ENCODE data around the gene PWP2. TPM values are rescaled to one million over a fixed set of nuclear protein-coding genes. Genes with fewer than 3 reads are reported as not detected.
"Not testable (repeated sequence)": the region's sequence is repeated elsewhere in the genome, so short reads cannot be mapped to it uniquely, and the experiment has no call there.

PWP2 gene
- total RNA-seq, result 10 to 100 TPM; 10.7 to 14.9 TPM

DNA sequence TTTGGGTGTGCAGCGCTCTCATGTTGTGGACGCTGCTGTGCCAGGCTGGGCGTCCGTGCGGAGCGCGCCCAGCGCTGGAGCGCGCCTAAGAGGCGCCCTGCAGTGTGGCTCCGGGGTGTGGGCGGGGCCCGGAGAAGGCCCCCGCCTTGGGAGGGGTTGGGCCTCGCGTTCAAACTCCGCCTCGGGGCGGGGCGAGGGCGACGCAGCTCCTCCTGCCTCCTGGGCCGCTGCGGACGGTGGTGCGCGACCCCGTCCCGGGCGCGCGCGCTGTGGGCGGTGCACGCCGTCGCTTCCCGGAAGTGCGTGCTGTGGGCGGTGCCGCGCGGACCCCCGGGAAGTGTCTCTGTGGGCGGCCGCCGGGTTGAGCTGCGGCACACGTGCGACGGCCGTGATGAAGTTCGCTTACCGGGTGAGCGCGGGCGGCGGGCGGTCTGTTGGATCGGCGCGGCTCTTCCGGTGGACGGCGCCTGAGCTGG is at the start of gene PWP2:
TSS of gene PWP2 (plus strand) at position 374 of the 476 bp plus-strand sequence. CDS start at position 392, 18 bp downstream.
- peak; percentile 3 for DNase-seq (ENCODE audit: low spot score)
- H3K27ac ChIP-seq; H3K4me1 ChIP-seq (replicated peaks); H3K9me3 ChIP-seq; H3K36me3 ChIP-seq; H3K27me3 ChIP-seq (replicated peaks; ENCODE audit: insufficient read depth); intact Hi-C loops (cut with DNase I): not testable (repeated sequence)
- peak within 1 kb of the TSS; percentile 32 to 35 for H3K4me3 ChIP-seq
- no CpG with 5 or more reads among the region's 66 CpGs for WGBS

- Histone ChIP-seq H3K4me3 (no peak overlapping the region), H3K27me3 (replicated peaks; ENCODE audit: insufficient read depth) (no peaks in the 10 kb centered on the region), H3K27ac (no peak overlapping the region), H3K4me1 (replicated peaks) (no peaks in the 10 kb centered on the region), H3K9me3 (no peaks in the 10 kb centered on the region), H3K36me3 (no peaks in the 10 kb centered on the region)
- no peak for DNase-seq (ENCODE audit: low spot score)
- intact Hi-C loops (cut with DNase I), result no loop called here
- no peak for TF ChIP-seq CTCF (IDR thresholded peaks at IDR 0.05)
- no peak for TF ChIP-seq POLR2A (IDR thresholded peaks at IDR 0.05)
- TF ChIP-seq POLR2AphosphoS5 (IDR thresholded peaks at IDR 0.05), result no peak
- 89% methylated on average over 15 of the region's 15 CpGs for WGBS
Observed at GRCh38 chr21:44057960-44058651, 49.1 kb upstream of the PWP2 start.

DNA sequence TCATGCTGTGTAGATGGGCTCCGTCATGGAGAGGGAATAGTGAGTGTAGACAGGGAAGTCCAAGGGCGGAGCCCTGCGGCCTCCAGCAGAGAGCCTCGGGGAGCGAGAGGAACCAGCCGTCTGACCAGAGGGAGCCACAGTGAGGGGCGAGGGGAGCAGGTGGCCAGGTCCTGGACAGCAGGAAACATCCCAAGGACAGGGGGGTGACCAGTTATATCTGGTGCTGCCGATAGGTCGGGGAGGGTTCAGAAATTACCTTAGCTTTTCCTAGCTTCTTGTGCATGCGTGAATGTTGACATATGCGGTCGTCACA is 48.6 kb upstream of the PWP2 start:
- WGBS, result 94% methylated on average over 12 of the region's 12 CpGs
- no peak overlapping the region for H3K27ac ChIP-seq
- no peak overlapping the region for H3K4me3 ChIP-seq
- H3K27me3 ChIP-seq (replicated peaks; ENCODE audit: insufficient read depth), result no peaks in the 10 kb centered on the region
- DNase-seq (ENCODE audit: low spot score), result no peak
- no peaks in the 10 kb centered on the region for H3K9me3 ChIP-seq
- no peaks in the 10 kb centered on the region for H3K4me1 ChIP-seq (replicated peaks)
- intact Hi-C loops (cut with DNase I), result no loop called here
- TF ChIP-seq POLR2A (IDR thresholded peaks at IDR 0.05) (no peak), POLR2AphosphoS5 (IDR thresholded peaks at IDR 0.05) (no peak), CTCF (IDR thresholded peaks at IDR 0.05) (no peak)
- H3K36me3 ChIP-seq, result no peaks in the 10 kb centered on the region

GRCh38 chr21:44058981-44059380 is 48.2 kb upstream of the PWP2 start:
- Histone ChIP-seq H3K36me3 (no peaks in the 10 kb centered on the region), H3K27me3 (replicated peaks; ENCODE audit: insufficient read depth) (no peaks in the 10 kb centered on the region), H3K4me3 (no peak overlapping the region), H3K9me3 (no peaks in the 10 kb centered on the region), H3K27ac (no peak overlapping the region), H3K4me1 (replicated peaks) (no peaks in the 10 kb centered on the region)
- 91% methylated on average over 17 of the region's 17 CpGs for WGBS
- TF ChIP-seq POLR2AphosphoS5 (IDR thresholded peaks at IDR 0.05) (no peak), POLR2A (IDR thresholded peaks at IDR 0.05) (no peak), CTCF (IDR thresholded peaks at IDR 0.05) (no peak)
- no peak for DNase-seq (ENCODE audit: low spot score)
- intact Hi-C loops (cut with DNase I), result no loop called here

DNA sequence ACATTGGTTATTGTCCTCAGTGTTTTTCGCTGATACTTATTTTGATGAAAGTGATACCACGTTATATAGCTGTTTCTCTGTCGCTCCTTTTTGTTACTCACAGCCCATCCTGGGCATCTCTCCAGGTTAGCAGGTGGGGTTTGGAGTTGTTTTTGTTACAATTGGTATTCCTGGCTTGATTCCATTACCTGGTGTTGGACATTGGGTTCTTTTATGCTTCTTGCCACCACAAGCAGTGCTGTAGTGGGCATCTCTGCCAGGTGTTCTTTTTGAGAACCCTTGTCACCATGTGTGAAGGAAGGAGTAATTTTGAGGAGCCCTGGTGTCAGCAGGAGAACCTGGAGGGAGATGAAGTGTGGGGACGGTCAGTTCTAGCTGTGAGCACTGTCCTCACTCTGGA is 47.5 kb upstream of the PWP2 start:
- DNase-seq (ENCODE audit: low spot score), result no peak
- intact Hi-C loops (cut with DNase I), result no loop called here
- TF ChIP-seq POLR2A (IDR thresholded peaks at IDR 0.05) (no peak), POLR2AphosphoS5 (IDR thresholded peaks at IDR 0.05) (no peak), CTCF (IDR thresholded peaks at IDR 0.05) (no peak)
- no peaks in the 10 kb centered on the region for H3K9me3 ChIP-seq
- no peak overlapping the region for H3K27ac ChIP-seq
- WGBS, result 54% methylated on average over 4 of the region's 4 CpGs
- H3K36me3 ChIP-seq, result no peaks in the 10 kb centered on the region
- H3K4me3 ChIP-seq, result no peak overlapping the region
- no peaks in the 10 kb centered on the region for H3K4me1 ChIP-seq (replicated peaks)
- no peaks in the 10 kb centered on the region for H3K27me3 ChIP-seq (replicated peaks; ENCODE audit: insufficient read depth)
